Fibroblast of gingiva (primary cell): Measurements from ENCODE around the gene UPK3BL1.
"Not testable (repeated sequence)": the region's sequence is repeated elsewhere in the genome, so short reads cannot be mapped to it uniquely, and the experiment has no call there.

Experiments
- DNase-seq: peaks from one replicate; pipeline ENCODE4 v3.0.0-alpha.2; 2011; ENCODE audit warnings: low read depth

Gene UPK3BL1

GRCh38 chr7:102627271-102627904 is 15.2 kb downstream of the UPK3BL1 start:
- not testable (repeated sequence) for DNase-seq

GRCh38 chr7:102618122-102618521 is 24.5 kb downstream of the UPK3BL1 start:
- DNase-seq = not testable (repeated sequence)

- not testable (repeated sequence) for DNase-seq
Measured at GRCh38 chr7:102616507-102617125, 26.0 kb downstream of the UPK3BL1 start, which contains the start of gene RASA4. Gene RASA4 (minus strand): TSS chr7:102616756. CDS start chr7:102616689, 67 bp downstream.

- DNase-seq = not testable (repeated sequence)
Measured at GRCh38 chr7:102615930-102616329, 26.7 kb downstream of the UPK3BL1 start.

GRCh38 chr7:102614873-102615272 is 27.7 kb downstream of the UPK3BL1 start:
- DNase-seq = not testable (repeated sequence)

- DNase-seq = not testable (repeated sequence)
Measured at GRCh38 chr7:102614346-102614697, 28.3 kb downstream of the UPK3BL1 start.

- DNase-seq = not testable (repeated sequence)
Measured at GRCh38 chr7:102613575-102614345, 28.8 kb downstream of the UPK3BL1 start.

- not testable (repeated sequence) for DNase-seq
Measured at GRCh38 chr7:102611675-102612325, 30.8 kb downstream of the UPK3BL1 start.

GRCh38 chr7:102611013-102611674 is 31.4 kb downstream of the UPK3BL1 start:
- DNase-seq = not testable (repeated sequence)

- DNase-seq = not testable (repeated sequence)
Measured at GRCh38 chr7:102610441-102610840, 32.1 kb downstream of the UPK3BL1 start.

- DNase-seq = not testable (repeated sequence)
Measured at GRCh38 chr7:102609734-102610133, 32.9 kb downstream of the UPK3BL1 start.

- DNase-seq = not testable (repeated sequence)
Measured at GRCh38 chr7:102606848-102607247, 35.7 kb downstream of the UPK3BL1 start.

GRCh38 chr7:102604431-102605145 is 38.0 kb downstream of the UPK3BL1 start:
- DNase-seq = not testable (repeated sequence)

- not testable (repeated sequence) for DNase-seq
Measured at GRCh38 chr7:102602317-102602716, 40.3 kb downstream of the UPK3BL1 start.

GRCh38 chr7:102599699-102600098 is 42.9 kb downstream of the UPK3BL1 start:
- DNase-seq = not testable (repeated sequence)

GRCh38 chr7:102596036-102596435 is 46.6 kb downstream of the UPK3BL1 start:
- not testable (repeated sequence) for DNase-seq

GRCh38 chr7:102593637-102594334 is 48.8 kb downstream of the UPK3BL1 start:
- not testable (repeated sequence) for DNase-seq

GRCh38 chr7:102592477-102593019 is 50.0 kb downstream of the UPK3BL1 start:
- DNase-seq = not testable (repeated sequence)

GRCh38 chr7:102589857-102590256 is 52.7 kb downstream of the UPK3BL1 start:
- not testable (repeated sequence) for DNase-seq
